Activated T-cell treated with anti-CD3 and anti-CD28 coated beads, Interleukin-2, amount 50 U/mL, for 24 hours (primary cell): ENCODE results near the gene C12orf56.
A peak's percentile ranks its signal among the peaks of the same experiment; 100 is the strongest.
"Not testable (repeated sequence)": the region's sequence is repeated elsewhere in the genome, so short reads cannot be mapped to it uniquely, and the experiment has no call there.

Experiments
- DNase-seq: peaks from one replicate; pipeline ENCODE4 v3.0.0-alpha.2; 2020
- H3K27ac Mint-ChIP-seq: 2 replicates; pipeline ENCODE4 v1.8.0; 2020; ENCODE audit warnings: mild to moderate bottlenecking, mixed read lengths
- H3K27me3 Mint-ChIP-seq: 2 replicates; pipeline ENCODE4 v1.8.0; 2020; ENCODE audit warnings: mixed read lengths
- H3K36me3 Mint-ChIP-seq: 2 replicates; pipeline ENCODE4 v1.8.0; 2020; ENCODE audit warnings: low read depth, mixed read lengths
- H3K4me1 Mint-ChIP-seq: 2 replicates; pipeline ENCODE4 v1.8.0; 2020; ENCODE audit warnings: low read depth, mixed read lengths
- H3K4me3 Mint-ChIP-seq: 2 replicates; pipeline ENCODE4 v1.8.0; 2020; ENCODE audit warnings: mild to moderate bottlenecking, moderate library complexity, mixed read lengths
- H3K9me3 Mint-ChIP-seq: 2 replicates; pipeline ENCODE4 v1.8.0; 2020; ENCODE audit warnings: mixed read lengths

Gene C12orf56

DNA sequence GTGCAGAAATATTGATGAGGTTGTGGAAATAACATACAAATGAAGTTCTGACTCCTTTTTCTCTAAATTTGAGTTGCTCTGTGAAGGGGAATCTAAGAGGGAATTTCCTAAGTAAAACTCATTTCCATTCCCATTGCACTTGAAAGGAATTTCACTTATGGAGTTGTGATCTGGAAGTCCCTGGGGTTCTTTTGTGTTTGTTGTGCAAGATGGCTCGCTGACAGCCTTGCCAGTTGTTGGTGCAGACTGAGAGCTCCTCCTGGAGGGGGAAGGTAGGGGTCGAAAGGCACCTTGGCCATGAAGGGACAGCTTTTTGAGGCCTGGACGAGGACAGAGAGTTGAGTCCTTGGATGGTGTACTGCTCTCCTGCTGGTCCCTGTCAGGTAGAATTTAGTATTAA lies 72.0 kb downstream of the C12orf56 start:
- Mint-ChIP-seq H3K4me3 (no peak overlapping the region), H3K36me3 (no peaks in the 10 kb centered on the region), H3K27me3 (no peaks in the 10 kb centered on the region), H3K9me3 (no peaks in the 10 kb centered on the region), H3K27ac (no peak overlapping the region), H3K4me1 (no peaks in the 10 kb centered on the region)
- DNase-seq: no peak

DNA sequence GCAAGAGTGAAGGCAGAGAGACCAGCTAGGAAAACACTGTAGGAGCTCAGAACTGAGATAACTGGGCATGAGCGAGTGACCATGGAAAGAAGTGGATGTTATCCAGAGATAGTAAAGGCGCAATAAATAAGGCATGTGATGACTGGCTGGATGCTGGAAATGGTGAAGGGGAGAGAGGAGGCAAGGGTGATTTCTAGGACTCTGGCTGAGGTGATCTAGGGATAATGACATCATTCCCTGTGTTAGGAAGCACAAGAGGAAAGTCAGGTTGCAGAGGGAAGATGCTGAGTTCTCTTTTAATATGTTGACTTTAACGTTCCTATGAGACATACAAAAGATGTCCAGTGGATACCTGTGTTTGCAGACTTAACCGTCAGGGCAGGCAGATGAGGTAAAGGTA lies 78.7 kb downstream of the C12orf56 start:
- H3K9me3 Mint-ChIP-seq: no peaks in the 10 kb centered on the region
- H3K36me3 Mint-ChIP-seq: no peaks in the 10 kb centered on the region
- no peak overlapping the region for H3K27ac Mint-ChIP-seq
- H3K4me1 Mint-ChIP-seq: no peaks in the 10 kb centered on the region
- H3K4me3 Mint-ChIP-seq: no peak overlapping the region
- no peaks in the 10 kb centered on the region for H3K27me3 Mint-ChIP-seq
- DNase-seq: no peak

- Mint-ChIP-seq H3K27me3 (peaks cover 8% of the 10 kb centered on the region), H3K36me3 (no peaks in the 10 kb centered on the region), H3K27ac (no peak overlapping the region), H3K9me3 (no peaks in the 10 kb centered on the region), H3K4me3 (no peak overlapping the region), H3K4me1 (no peaks in the 10 kb centered on the region)
- no peak for DNase-seq
These were observed 86.0 kb downstream of the C12orf56 start for GRCh38 chr12:64304571-64304970.

GRCh38 chr12:64299628-64300027 lies 90.9 kb downstream of the C12orf56 start:
- H3K4me3 Mint-ChIP-seq: no peak overlapping the region
- H3K27ac Mint-ChIP-seq: no peak overlapping the region
- no peaks in the 10 kb centered on the region for H3K36me3 Mint-ChIP-seq
- H3K9me3 Mint-ChIP-seq: no peaks in the 10 kb centered on the region
- H3K4me1 Mint-ChIP-seq: peaks cover 2% of the 10 kb centered on the region
- H3K27me3 Mint-ChIP-seq: peaks cover 32% of the 10 kb centered on the region
- no peak for DNase-seq

DNA sequence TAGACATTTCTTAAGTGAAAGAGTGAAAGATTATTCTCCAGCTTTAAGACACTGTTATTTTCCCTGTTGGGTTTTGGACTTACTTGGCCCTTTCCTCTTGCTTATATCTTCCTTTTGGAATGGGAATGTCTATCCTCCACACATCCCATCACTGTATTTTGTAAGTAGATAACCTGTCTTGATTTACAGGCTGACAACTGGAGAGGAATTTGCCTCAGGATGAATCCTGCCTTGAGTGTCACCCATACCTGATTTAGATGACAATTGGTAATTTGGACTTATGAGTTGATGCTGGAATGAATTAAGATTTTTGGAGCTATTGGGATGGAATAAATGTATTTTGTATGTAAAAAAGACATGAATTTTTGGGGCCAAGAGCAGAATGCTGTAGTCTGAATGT lies 94.3 kb downstream of the C12orf56 start:
- H3K27ac Mint-ChIP-seq: no peak overlapping the region
- no peaks in the 10 kb centered on the region for H3K36me3 Mint-ChIP-seq
- H3K4me1 Mint-ChIP-seq: peaks cover 7% of the 10 kb centered on the region
- H3K4me3 Mint-ChIP-seq: no peak overlapping the region
- H3K27me3 Mint-ChIP-seq: peaks cover 40% of the 10 kb centered on the region
- H3K9me3 Mint-ChIP-seq: no peaks in the 10 kb centered on the region
- DNase-seq: no peak

- no peak overlapping the region for H3K4me3 Mint-ChIP-seq
- H3K27ac Mint-ChIP-seq: no peak overlapping the region
- H3K36me3 Mint-ChIP-seq: no peaks in the 10 kb centered on the region
- DNase-seq: no peak
- H3K4me1 Mint-ChIP-seq: peaks cover 7% of the 10 kb centered on the region
- no peaks in the 10 kb centered on the region for H3K9me3 Mint-ChIP-seq
- peaks cover 28% of the 10 kb centered on the region for H3K27me3 Mint-ChIP-seq
These were observed 96.7 kb downstream of the C12orf56 start for GRCh38 chr12:64293654-64294364.

DNA sequence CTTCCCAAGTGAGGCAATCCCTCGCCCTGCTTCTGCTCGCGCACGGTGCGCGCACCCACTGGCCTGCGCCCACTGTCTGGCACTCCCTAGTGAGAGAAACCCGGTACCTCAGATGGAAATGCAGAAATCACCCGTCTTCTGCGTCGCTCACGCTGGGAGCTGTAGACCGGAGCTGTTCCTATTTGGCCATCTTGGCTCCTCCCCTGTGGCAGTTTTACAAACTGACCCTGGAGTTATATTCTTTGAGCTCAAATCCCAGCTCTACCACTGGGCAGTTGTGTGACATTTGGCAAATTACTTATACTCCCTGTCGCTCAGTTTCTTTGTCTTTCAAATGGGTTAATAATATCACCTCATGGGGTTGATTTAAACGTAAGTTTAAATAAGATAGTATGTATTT lies 97.4 kb downstream of the C12orf56 start:
- peak overlapping the region; percentile 46 for H3K4me3 Mint-ChIP-seq
- H3K36me3 Mint-ChIP-seq, H3K27ac Mint-ChIP-seq, DNase-seq, H3K9me3 Mint-ChIP-seq, H3K4me1 Mint-ChIP-seq: not testable (repeated sequence)
- peaks cover 21% of the 10 kb centered on the region for H3K27me3 Mint-ChIP-seq

DNA sequence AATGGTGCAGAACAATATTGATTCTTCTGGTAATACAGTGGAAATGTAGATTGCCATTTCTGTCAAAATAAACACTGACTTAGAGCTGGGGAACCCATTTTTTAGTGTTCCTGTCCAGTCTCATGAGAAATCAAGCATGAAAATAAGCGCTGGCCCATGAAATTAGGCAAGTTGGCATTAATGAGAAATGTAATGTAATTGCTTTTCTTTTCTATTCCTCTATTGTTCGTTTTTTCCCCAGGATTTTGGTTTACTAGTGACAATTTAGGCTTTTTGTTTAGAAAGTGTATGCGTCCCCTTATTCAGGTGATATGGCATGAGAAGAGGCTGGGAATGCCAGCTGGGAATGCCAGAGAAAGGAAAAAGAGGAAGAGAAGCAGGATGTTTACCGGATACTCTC lies 104.0 kb downstream of the C12orf56 start:
- Mint-ChIP-seq H3K27me3 (no peaks in the 10 kb centered on the region), H3K4me3 (no peak overlapping the region), H3K36me3 (no peaks in the 10 kb centered on the region), H3K9me3 (no peaks in the 10 kb centered on the region), H3K4me1 (no peaks in the 10 kb centered on the region), H3K27ac (no peak overlapping the region)
- DNase-seq: no peak

DNA sequence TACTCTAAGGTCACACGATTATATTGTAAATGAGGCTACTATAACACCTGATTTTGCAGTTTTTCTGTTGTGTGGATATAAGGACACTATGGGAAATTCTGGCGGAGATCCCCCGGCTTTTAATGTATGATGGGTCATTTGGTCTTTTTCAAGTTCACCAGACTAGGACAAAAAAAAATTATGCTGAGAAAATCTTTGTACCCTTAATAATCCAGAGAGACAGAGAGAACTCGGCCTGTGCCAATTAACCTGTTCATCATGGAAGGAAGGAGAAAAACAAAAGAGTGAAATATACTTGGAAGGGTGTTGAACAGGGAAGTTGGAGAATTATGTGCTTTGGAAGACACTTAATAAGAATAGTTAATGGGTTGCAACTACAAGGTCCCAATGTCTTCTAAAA lies 106.3 kb downstream of the C12orf56 start:
- H3K4me1 Mint-ChIP-seq: no peaks in the 10 kb centered on the region
- no peaks in the 10 kb centered on the region for H3K27me3 Mint-ChIP-seq
- H3K4me3 Mint-ChIP-seq: no peak overlapping the region
- no peaks in the 10 kb centered on the region for H3K9me3 Mint-ChIP-seq
- DNase-seq: no peak
- no peaks in the 10 kb centered on the region for H3K36me3 Mint-ChIP-seq
- H3K27ac Mint-ChIP-seq: no peak overlapping the region

- no peaks in the 10 kb centered on the region for H3K27me3 Mint-ChIP-seq
- no peaks in the 10 kb centered on the region for H3K36me3 Mint-ChIP-seq
- H3K9me3 Mint-ChIP-seq: no peaks in the 10 kb centered on the region
- no peaks in the 10 kb centered on the region for H3K4me1 Mint-ChIP-seq
- H3K27ac Mint-ChIP-seq: no peak overlapping the region
- H3K4me3 Mint-ChIP-seq: no peak overlapping the region
- no peak for DNase-seq
These were observed 112.1 kb downstream of the C12orf56 start for GRCh38 chr12:64278421-64278820.

GRCh38 chr12:64273527-64274403 lies 116.8 kb downstream of the C12orf56 start:
- no peaks in the 10 kb centered on the region for H3K27me3 Mint-ChIP-seq
- no peak overlapping the region for H3K4me3 Mint-ChIP-seq
- DNase-seq: no peak
- H3K9me3 Mint-ChIP-seq: no peaks in the 10 kb centered on the region
- no peak overlapping the region for H3K27ac Mint-ChIP-seq
- H3K36me3 Mint-ChIP-seq: no peaks in the 10 kb centered on the region
- no peaks in the 10 kb centered on the region for H3K4me1 Mint-ChIP-seq

DNA sequence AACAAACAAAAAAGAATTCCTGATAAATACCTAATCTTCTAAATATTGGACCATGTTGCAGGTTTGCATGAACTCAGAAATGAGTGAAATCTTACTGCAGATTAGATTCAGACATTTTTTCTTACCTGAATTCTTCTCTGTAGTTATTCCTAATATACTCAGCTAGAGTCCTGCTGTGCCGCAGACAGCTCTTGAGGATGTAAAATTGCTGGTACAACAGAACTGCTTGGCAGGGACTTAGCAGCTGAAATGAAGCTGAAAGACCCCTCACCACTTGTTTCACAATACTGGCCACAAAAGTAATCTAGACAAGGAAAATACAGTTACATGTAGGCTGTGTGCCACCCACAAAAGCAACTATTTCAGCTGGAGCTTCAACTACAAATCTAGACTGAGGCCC lies 120.1 kb downstream of the C12orf56 start:
- Mint-ChIP-seq H3K27ac (no peak overlapping the region), H3K9me3 (no peaks in the 10 kb centered on the region), H3K4me1 (no peaks in the 10 kb centered on the region), H3K4me3 (no peak overlapping the region), H3K36me3 (no peaks in the 10 kb centered on the region), H3K27me3 (no peaks in the 10 kb centered on the region)
- no peak for DNase-seq

GRCh38 chr12:64269161-64269560 lies 121.4 kb downstream of the C12orf56 start:
- Mint-ChIP-seq H3K4me1 (no peaks in the 10 kb centered on the region), H3K27ac (no peak overlapping the region), H3K27me3 (no peaks in the 10 kb centered on the region), H3K4me3 (no peak overlapping the region), H3K36me3 (no peaks in the 10 kb centered on the region), H3K9me3 (no peaks in the 10 kb centered on the region)
- no peak for DNase-seq

GRCh38 chr12:64268409-64268808 lies 122.1 kb downstream of the C12orf56 start:
- no peaks in the 10 kb centered on the region for H3K36me3 Mint-ChIP-seq
- no peak overlapping the region for H3K4me3 Mint-ChIP-seq
- no peaks in the 10 kb centered on the region for H3K9me3 Mint-ChIP-seq
- no peak overlapping the region for H3K27ac Mint-ChIP-seq
- no peaks in the 10 kb centered on the region for H3K4me1 Mint-ChIP-seq
- no peaks in the 10 kb centered on the region for H3K27me3 Mint-ChIP-seq
- DNase-seq: no peak

GRCh38 chr12:64265839-64266238 lies 124.7 kb downstream of the C12orf56 start:
- no peaks in the 10 kb centered on the region for H3K27me3 Mint-ChIP-seq
- H3K27ac Mint-ChIP-seq: no peak overlapping the region
- no peaks in the 10 kb centered on the region for H3K4me1 Mint-ChIP-seq
- H3K4me3 Mint-ChIP-seq: no peak overlapping the region
- DNase-seq: no peak
- no peaks in the 10 kb centered on the region for H3K36me3 Mint-ChIP-seq
- H3K9me3 Mint-ChIP-seq: no peaks in the 10 kb centered on the region
